SK-N-SH (cell line): ENCODE results near the gene HSD3B7. TPM values are rescaled to one million over a fixed set of nuclear protein-coding genes. Genes with fewer than 3 reads are reported as not detected.

Source experiments
- CHD2 ChIP-seq: fragments of 150-350 bp; IDR thresholded peaks from 2 replicates; pipeline ENCODE4 v1.6.1; 2018; ENCODE audit warnings: low read length; ENCODE audit not compliant: partially characterized antibody
- ELF1 ChIP-seq: IDR thresholded peaks from 2 replicates; pipeline ENCODE4 v1.4.0; 2012
- EP300 ChIP-seq, 2 experiments: IDR thresholded peaks; 2 replicates each; pipeline versions ENCODE4 v1.4.0 to v1.6.1; 2012; ENCODE audit warnings: borderline replicate concordance in 1 of 2, low read depth in 1 of 2, low read length in 1 of 2
- EZH2phosphoT487 ChIP-seq: fragments of 200-600 bp; sonication (generic); IDR thresholded peaks from 2 replicates; pipeline ENCODE4 v1.6.1; 2017; ENCODE audit warnings: low read depth, mixed run types, mild to moderate bottlenecking, antibody characterized with exemption, moderate library complexity, borderline replicate concordance
- MAX ChIP-seq: IDR thresholded peaks from 2 replicates; pipeline ENCODE4 v1.4.0; 2012; ENCODE audit warnings: low read depth
- MEF2A ChIP-seq: IDR thresholded peaks from 2 replicates; pipeline ENCODE4 v1.4.0; 2012; ENCODE audit warnings: low read depth, borderline replicate concordance
- MXI1 ChIP-seq: IDR thresholded peaks from 2 replicates; pipeline ENCODE4 v1.6.1; 2012; ENCODE audit warnings: mild to moderate bottlenecking, low read depth, low read length, improper control_type of control experiment
- NFIC ChIP-seq: IDR thresholded peaks from 2 replicates; pipeline ENCODE4 v1.4.0; 2012; ENCODE audit warnings: borderline replicate concordance
- RCOR1 ChIP-seq: fragments of 150-350 bp; IDR thresholded peaks from 2 replicates; pipeline ENCODE4 v1.6.1; 2017; ENCODE audit warnings: antibody characterized with exemption, low read length
- REST ChIP-seq: IDR thresholded peaks from 2 replicates; pipeline ENCODE4 v1.6.1; 2012; ENCODE audit warnings: mild to moderate bottlenecking, low read depth, low read length, moderate library complexity
- SIN3A ChIP-seq: IDR thresholded peaks from 2 replicates; pipeline ENCODE4 v1.6.1; 2012; ENCODE audit warnings: low read depth, mild to moderate bottlenecking, low read length, moderate library complexity, borderline replicate concordance
- polyA plus RNA-seq, 3 experiments: library from polyadenylated mRNA; depleted of rRNA; stranded (reverse); fragments of >200 nt; gene quantifications; 2 replicates each; pipeline ENCODE4 v1.2.3, GENCODE V29; 2012
- TF ChIP-seq, protein P1 (sequence below): IDR thresholded peaks from 2 replicates; pipeline ENCODE4 v1.4.0; 2012; ENCODE audit warnings: low read depth, borderline replicate concordance
- TF ChIP-seq, protein P2 (sequence below): IDR thresholded peaks from 2 replicates; pipeline ENCODE4 v1.4.0; 2012; ENCODE audit warnings: low read depth, borderline replicate concordance

Gene HSD3B7
- polyA plus RNA-seq, 1 of the 3 experiments (the other 2 are of a cell fraction) = 12.2 TPM

DNA sequence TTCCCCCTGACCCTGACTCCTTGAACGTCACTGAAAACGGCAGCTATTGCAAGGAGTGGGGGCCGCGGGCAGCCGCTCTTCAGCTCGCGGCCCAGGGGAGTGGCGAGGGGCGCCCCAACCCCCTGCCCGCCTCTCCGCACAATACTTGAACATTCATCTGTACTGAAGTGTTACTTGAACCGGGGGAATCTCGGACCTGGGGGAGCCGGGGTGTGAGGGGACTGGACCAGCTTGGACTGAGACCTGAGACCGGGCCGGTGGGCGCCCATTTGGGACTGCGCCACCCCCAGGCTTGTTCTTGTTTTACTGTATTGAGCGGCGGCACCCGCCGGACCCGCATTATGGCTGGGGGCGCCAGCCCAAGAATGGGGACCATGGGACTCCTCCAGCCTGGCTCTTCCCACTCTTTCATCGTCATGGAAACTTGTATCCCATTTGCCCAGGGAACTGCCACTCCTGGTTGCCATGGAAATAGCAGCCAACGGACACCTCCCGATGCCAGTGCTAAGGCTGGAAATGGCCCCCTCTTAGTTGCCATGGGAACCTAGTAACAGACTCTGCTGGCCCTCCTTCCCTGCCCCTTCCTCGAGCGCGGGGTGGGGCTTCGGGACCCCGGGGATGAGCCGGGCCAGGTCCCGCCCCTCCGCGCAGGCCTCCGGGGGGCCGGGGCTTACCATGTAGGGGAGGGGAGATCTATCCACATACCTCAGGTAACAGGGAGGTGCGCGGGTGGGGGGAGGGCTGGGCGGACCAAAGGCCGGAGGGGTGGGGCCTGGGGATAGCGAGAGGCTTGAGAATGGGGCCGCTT is 36.9 kb upstream of the HSD3B7 start (continued):
- no peak for TF ChIP-seq REST
- peak; percentile 96 for TF ChIP-seq MXI1
- TF ChIP-seq CHD2 = no peak
- no peak for TF ChIP-seq ELF1
- no peak for TF ChIP-seq MEF2A
- no peak for TF ChIP-seq MAX
- TF ChIP-seq EP300 (IDR thresholded peaks at IDR 0.05; ENCODE audit: borderline replicate concordance in 1 of 2, low read depth in 1 of 2, low read length in 1 of 2) = no peak
- TF ChIP-seq NFIC = no peak
- no peak for TF ChIP-seq EZH2phosphoT487
- TF ChIP-seq SIN3A = 0 out of 2 replicates have a peak, but pooled peaks have one; percentile 36
- no peak for TF ChIP-seq RCOR1
- TF ChIP-seq, protein P1, sequence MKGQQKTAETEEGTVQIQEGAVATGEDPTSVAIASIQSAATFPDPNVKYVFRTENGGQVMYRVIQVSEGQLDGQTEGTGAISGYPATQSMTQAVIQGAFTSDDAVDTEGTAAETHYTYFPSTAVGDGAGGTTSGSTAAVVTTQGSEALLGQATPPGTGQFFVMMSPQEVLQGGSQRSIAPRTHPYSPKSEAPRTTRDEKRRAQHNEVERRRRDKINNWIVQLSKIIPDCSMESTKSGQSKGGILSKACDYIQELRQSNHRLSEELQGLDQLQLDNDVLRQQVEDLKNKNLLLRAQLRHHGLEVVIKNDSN = no peak
- TF ChIP-seq, protein P2, sequence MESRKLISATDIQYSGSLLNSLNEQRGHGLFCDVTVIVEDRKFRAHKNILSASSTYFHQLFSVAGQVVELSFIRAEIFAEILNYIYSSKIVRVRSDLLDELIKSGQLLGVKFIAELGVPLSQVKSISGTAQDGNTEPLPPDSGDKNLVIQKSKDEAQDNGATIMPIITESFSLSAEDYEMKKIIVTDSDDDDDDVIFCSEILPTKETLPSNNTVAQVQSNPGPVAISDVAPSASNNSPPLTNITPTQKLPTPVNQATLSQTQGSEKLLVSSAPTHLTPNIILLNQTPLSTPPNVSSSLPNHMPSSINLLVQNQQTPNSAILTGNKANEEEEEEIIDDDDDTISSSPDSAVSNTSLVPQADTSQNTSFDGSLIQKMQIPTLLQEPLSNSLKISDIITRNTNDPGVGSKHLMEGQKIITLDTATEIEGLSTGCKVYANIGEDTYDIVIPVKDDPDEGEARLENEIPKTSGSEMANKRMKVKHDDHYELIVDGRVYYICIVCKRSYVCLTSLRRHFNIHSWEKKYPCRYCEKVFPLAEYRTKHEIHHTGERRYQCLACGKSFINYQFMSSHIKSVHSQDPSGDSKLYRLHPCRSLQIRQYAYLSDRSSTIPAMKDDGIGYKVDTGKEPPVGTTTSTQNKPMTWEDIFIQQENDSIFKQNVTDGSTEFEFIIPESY = no peak
- TF ChIP-seq, all 33 proteins: peak for 5
